ENCODE measurements around the gene SLIT3.

Gene SLIT3

GRCh38 chr5:168658394-168658793 is 642.5 kb downstream of the SLIT3 start:
- Histone ChIP-seq H3K27ac (no peak overlapping the region), H3K36me3 (ENCODE audit: insufficient read depth) (no peaks in the 10 kb centered on the region), H3K4me1 (ENCODE audit: low read depth, poor library complexity, severe bottlenecking) (peaks cover 9% of the 10 kb centered on the region), H4K20me1 (ENCODE audit: insufficient read depth) (no peaks in the 10 kb centered on the region), H3K79me2 (ENCODE audit: insufficient read depth, low read depth) (no peaks in the 10 kb centered on the region), H2AFZ (ENCODE audit: low read depth) (no peak overlapping the region), H3K4me3 (IDR thresholded peaks at IDR 0.05; ENCODE audit: insufficient read depth, low read depth, low read length) (no peak overlapping the region), H3K4me2 (no peak overlapping the region), H3K9ac (no peak overlapping the region), H3K27me3 (ENCODE audit: insufficient read depth, low read depth) (no peaks in the 10 kb centered on the region)
- TF ChIP-seq, protein P1, sequence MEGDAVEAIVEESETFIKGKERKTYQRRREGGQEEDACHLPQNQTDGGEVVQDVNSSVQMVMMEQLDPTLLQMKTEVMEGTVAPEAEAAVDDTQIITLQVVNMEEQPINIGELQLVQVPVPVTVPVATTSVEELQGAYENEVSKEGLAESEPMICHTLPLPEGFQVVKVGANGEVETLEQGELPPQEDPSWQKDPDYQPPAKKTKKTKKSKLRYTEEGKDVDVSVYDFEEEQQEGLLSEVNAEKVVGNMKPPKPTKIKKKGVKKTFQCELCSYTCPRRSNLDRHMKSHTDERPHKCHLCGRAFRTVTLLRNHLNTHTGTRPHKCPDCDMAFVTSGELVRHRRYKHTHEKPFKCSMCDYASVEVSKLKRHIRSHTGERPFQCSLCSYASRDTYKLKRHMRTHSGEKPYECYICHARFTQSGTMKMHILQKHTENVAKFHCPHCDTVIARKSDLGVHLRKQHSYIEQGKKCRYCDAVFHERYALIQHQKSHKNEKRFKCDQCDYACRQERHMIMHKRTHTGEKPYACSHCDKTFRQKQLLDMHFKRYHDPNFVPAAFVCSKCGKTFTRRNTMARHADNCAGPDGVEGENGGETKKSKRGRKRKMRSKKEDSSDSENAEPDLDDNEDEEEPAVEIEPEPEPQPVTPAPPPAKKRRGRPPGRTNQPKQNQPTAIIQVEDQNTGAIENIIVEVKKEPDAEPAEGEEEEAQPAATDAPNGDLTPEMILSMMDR (conservative IDR thresholded peaks at IDR 0.05; ENCODE audit: low read depth, low read length) = no peak

DNA sequence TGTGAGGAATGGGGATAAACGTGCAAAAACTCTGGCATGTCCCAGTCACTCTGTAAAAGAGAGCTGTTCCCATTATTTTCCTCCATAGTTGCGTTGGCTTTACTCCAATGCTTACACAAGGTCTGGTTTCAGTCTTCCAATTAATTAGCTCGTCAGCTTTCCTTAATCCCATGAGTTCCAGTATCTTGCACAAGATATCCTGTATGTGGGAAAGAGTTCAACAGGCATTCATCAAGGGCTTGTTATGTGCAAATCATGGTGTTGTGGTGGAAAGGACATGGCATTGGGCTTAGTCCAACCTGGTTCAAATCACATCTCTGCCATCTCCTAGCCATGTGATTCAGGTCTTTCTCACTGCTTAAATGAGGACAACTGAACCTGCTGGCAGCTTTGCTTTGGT is 644.3 kb downstream of the SLIT3 start:
- TF ChIP-seq, protein P1 (conservative IDR thresholded peaks at IDR 0.05; ENCODE audit: low read depth, low read length) = no peak
- H3K27ac ChIP-seq = no peak overlapping the region

DNA sequence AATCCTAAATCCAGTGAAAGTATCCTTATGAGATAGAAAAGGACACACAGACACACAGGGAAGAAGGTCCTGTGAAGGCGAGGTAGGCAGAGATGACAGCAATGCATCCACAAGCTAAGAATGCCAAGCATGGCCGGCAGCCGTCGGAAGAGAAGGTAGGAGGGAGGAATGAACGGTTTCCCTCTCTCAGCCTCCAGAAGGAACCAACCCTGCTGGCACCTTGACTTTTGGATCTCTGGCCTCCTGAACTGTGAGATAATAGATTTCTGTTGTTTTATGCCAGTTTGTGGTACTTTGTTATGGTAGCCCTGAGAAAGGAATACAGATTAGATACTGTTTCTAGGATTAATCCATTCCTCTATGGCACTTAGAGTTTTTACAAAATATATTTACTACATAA is 645.6 kb downstream of the SLIT3 start:
- Histone ChIP-seq H3K4me1 (ENCODE audit: low read depth, poor library complexity, severe bottlenecking) (no peaks in the 10 kb centered on the region), H3K9ac (no peak overlapping the region), H3K4me3 (IDR thresholded peaks at IDR 0.05; ENCODE audit: insufficient read depth, low read depth, low read length) (no peak overlapping the region), H3K36me3 (ENCODE audit: insufficient read depth) (no peaks in the 10 kb centered on the region), H3K4me2 (no peak overlapping the region), H2AFZ (ENCODE audit: low read depth) (no peak overlapping the region), H3K27ac (no peak overlapping the region), H3K27me3 (ENCODE audit: insufficient read depth, low read depth) (no peaks in the 10 kb centered on the region), H3K79me2 (ENCODE audit: insufficient read depth, low read depth) (no peaks in the 10 kb centered on the region), H4K20me1 (ENCODE audit: insufficient read depth) (no peaks in the 10 kb centered on the region)
- TF ChIP-seq, protein P1 (conservative IDR thresholded peaks at IDR 0.05; ENCODE audit: low read depth, low read length) = no peak

More for the DNA sequence above, 644.3 kb downstream of the SLIT3 start:
- H4K20me1 ChIP-seq (ENCODE audit: insufficient read depth) = no peaks in the 10 kb centered on the region
- no peaks in the 10 kb centered on the region for H3K36me3 ChIP-seq (ENCODE audit: insufficient read depth)
- H3K9ac ChIP-seq = no peak overlapping the region
- H2AFZ ChIP-seq (ENCODE audit: low read depth) = no peak overlapping the region
- no peaks in the 10 kb centered on the region for H3K4me1 ChIP-seq (ENCODE audit: low read depth, poor library complexity, severe bottlenecking)
- H3K79me2 ChIP-seq (ENCODE audit: insufficient read depth, low read depth) = no peaks in the 10 kb centered on the region
- H3K27me3 ChIP-seq (ENCODE audit: insufficient read depth, low read depth) = no peaks in the 10 kb centered on the region
- no peak overlapping the region for H3K4me3 ChIP-seq (IDR thresholded peaks at IDR 0.05; ENCODE audit: insufficient read depth, low read depth, low read length)
- no peak overlapping the region for H3K4me2 ChIP-seq

DNA sequence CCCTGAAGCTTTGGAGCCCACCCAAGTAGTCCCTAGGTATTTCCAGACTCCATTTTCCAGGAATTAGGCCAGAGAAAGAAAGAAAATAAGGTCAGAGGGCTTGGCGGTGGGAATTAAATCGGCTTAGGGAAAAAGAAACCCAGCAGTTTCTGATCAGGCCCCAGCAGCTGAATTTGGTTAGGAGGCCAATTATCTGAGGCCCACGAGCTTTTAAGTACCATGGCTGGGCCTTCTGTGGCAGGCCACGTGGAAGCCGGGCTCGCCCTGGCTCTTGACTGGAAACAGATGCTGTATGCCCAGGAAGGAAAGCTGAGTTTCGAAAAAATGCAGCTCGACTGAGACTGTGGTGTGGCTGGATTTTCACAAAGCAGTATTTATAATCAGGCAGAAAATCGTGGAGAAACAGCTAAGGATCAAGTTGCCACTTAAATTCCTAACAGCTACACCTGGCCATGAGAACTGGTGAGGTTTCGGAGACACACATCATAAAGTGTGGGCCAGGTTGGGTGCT is 646.7 kb downstream of the SLIT3 start:
- Histone ChIP-seq H3K4me2 (no peak overlapping the region), H3K27me3 (ENCODE audit: insufficient read depth, low read depth) (no peaks in the 10 kb centered on the region), H3K4me1 (ENCODE audit: low read depth, poor library complexity, severe bottlenecking) (no peaks in the 10 kb centered on the region), H4K20me1 (ENCODE audit: insufficient read depth) (no peaks in the 10 kb centered on the region), H2AFZ (ENCODE audit: low read depth) (no peak overlapping the region), H3K27ac (no peak overlapping the region), H3K36me3 (ENCODE audit: insufficient read depth) (no peaks in the 10 kb centered on the region), H3K79me2 (ENCODE audit: insufficient read depth, low read depth) (no peaks in the 10 kb centered on the region), H3K9ac (no peak overlapping the region), H3K4me3 (IDR thresholded peaks at IDR 0.05; ENCODE audit: insufficient read depth, low read depth, low read length) (no peak overlapping the region)
- TF ChIP-seq, protein P1 (conservative IDR thresholded peaks at IDR 0.05; ENCODE audit: low read depth, low read length) = no peak
